Mammary epithelial cell (primary cell): Measurements from ENCODE around the gene VPS13C.

Experiments used
- CTCF ChIP-seq, 2 donors: IDR thresholded peaks in 1 of 2; conservative IDR thresholded peaks in 1 of 2; 2 replicates each; pipeline ENCODE4 v1.5.1; 2011 to 2012; ENCODE audit warnings: inconsistent platforms in 2 of 2, low read length in 2 of 2, mild to moderate bottlenecking in 2 of 2, control low read depth in 1 of 2, low read depth in 1 of 2; ENCODE audit not compliant: insufficient read depth in 1 of 2; ENCODE audit errors: extremely low read depth in 1 of 2
- EZH2 ChIP-seq: IDR thresholded peaks from 2 replicates; pipeline ENCODE4 v1.6.1; 2012; ENCODE audit warnings: low read length, inconsistent platforms, borderline replicate concordance

- no peak for TF ChIP-seq EZH2
- peak; percentile 88 to 94 for TF ChIP-seq CTCF (conservative IDR thresholded peaks at IDR 0.05 in 1 of 2, IDR thresholded peaks at IDR 0.05 in 1 of 2; ENCODE audit: extremely low read depth in 1 of 2, insufficient read depth in 1 of 2, low read depth in 1 of 2, low read length in 2 of 2)
Measured at GRCh38 chr15:61835496-61836106, 224.6 kb downstream of the VPS13C start.
